ENCODE results near the gene EFTUD2.
A peak's percentile ranks its signal among the peaks of the same experiment; 100 is the strongest.
"Not testable (repeated sequence)": the region's sequence is repeated elsewhere in the genome, so short reads cannot be mapped to it uniquely, and the experiment has no call there.

EFTUD2 gene

GRCh38 chr17:44899074-44899782, at the start of gene EFTUD2:
Gene EFTUD2 (minus strand): TSS chr17:44899445. CDS start chr17:44894521, 4,924 bp downstream.
- peak; percentile 77 to 97 (median 90) for DNase-seq (ENCODE audit: low read depth in 2 of 3, low spot score in 2 of 3)

GRCh38 chr17:44948315-44948795, 49.1 kb upstream of the EFTUD2 start:
- no peak for DNase-seq (ENCODE audit: low read depth in 2 of 3, low spot score in 2 of 3)

- DNase-seq (ENCODE audit: low read depth in 2 of 3, low spot score in 2 of 3) = peak; percentile 75 to 89 (median 81)
Observed at GRCh38 chr17:44947461-44948314, 48.4 kb upstream of the EFTUD2 start, which contains the start of gene KIF18B. Gene KIF18B (minus strand): TSS chr17:44947773. CDS start chr17:44936344, 11,429 bp downstream.

GRCh38 chr17:44945652-44946051, 46.4 kb upstream of the EFTUD2 start:
- DNase-seq (ENCODE audit: low read depth in 2 of 3, low spot score in 2 of 3) = not testable (repeated sequence)

- DNase-seq (ENCODE audit: low read depth in 2 of 3, low spot score in 2 of 3) = no peak
Observed at GRCh38 chr17:44942456-44942855, 43.2 kb upstream of the EFTUD2 start.

- no peak for DNase-seq (ENCODE audit: low read depth in 2 of 3, low spot score in 2 of 3)
Observed at GRCh38 chr17:44941712-44942331, 42.6 kb upstream of the EFTUD2 start.

- no peak for DNase-seq (ENCODE audit: low read depth in 2 of 3, low spot score in 2 of 3)
Observed at GRCh38 chr17:44940768-44941167, 41.5 kb upstream of the EFTUD2 start.

- no peak for DNase-seq (ENCODE audit: low read depth in 2 of 3, low spot score in 2 of 3)
Observed at GRCh38 chr17:44940317-44940716, 41.1 kb upstream of the EFTUD2 start.

- DNase-seq (ENCODE audit: low read depth in 2 of 3, low spot score in 2 of 3) = no peak
Observed at GRCh38 chr17:44935116-44935515, 35.9 kb upstream of the EFTUD2 start.

GRCh38 chr17:44934745-44935105, 35.5 kb upstream of the EFTUD2 start:
- no peak for DNase-seq (ENCODE audit: low read depth in 2 of 3, low spot score in 2 of 3)

- no peak for DNase-seq (ENCODE audit: low read depth in 2 of 3, low spot score in 2 of 3)
Observed at GRCh38 chr17:44933824-44934744, 34.8 kb upstream of the EFTUD2 start.

- DNase-seq (ENCODE audit: low read depth in 2 of 3, low spot score in 2 of 3) = no peak
Observed at GRCh38 chr17:44932787-44933097, 33.5 kb upstream of the EFTUD2 start.

- no peak for DNase-seq (ENCODE audit: low read depth in 2 of 3, low spot score in 2 of 3)
Observed at GRCh38 chr17:44932096-44932786, 33.0 kb upstream of the EFTUD2 start.

- no peak for DNase-seq (ENCODE audit: low read depth in 2 of 3, low spot score in 2 of 3)
Observed at GRCh38 chr17:44931376-44931775, 32.1 kb upstream of the EFTUD2 start.

GRCh38 chr17:44930667-44931066, 31.4 kb upstream of the EFTUD2 start:
- no peak for DNase-seq (ENCODE audit: low read depth in 2 of 3, low spot score in 2 of 3)

GRCh38 chr17:44928950-44929720, 29.9 kb upstream of the EFTUD2 start:
- DNase-seq (ENCODE audit: low read depth in 2 of 3, low spot score in 2 of 3) = no peak

GRCh38 chr17:44928136-44928535, 28.9 kb upstream of the EFTUD2 start:
- no peak for DNase-seq (ENCODE audit: low read depth in 2 of 3, low spot score in 2 of 3)

- DNase-seq (ENCODE audit: low read depth in 2 of 3, low spot score in 2 of 3) = no peak
Observed at GRCh38 chr17:44927696-44928095, 28.5 kb upstream of the EFTUD2 start.

GRCh38 chr17:44926821-44927525, 27.7 kb upstream of the EFTUD2 start:
- no peak for DNase-seq (ENCODE audit: low read depth in 2 of 3, low spot score in 2 of 3)
